Transverse colon (tissue), 3 donors: Measurements from ENCODE around the gene TH.

ENCODE experiments used
- EP300 ChIP-seq: sonication (generic); formaldehyde crosslinking; IDR thresholded peaks from one replicate; pipeline ENCODE4 v1.6.1; 2017; ENCODE audit warnings: antibody characterized with exemption, low read depth
- TF ChIP-seq, protein P1 (sequence below), 5 experiments: fragments of 200-600 bp in 3 of 5; fragments of 450-650 bp in 2 of 5; sonication (generic) in 3 of 5; IDR thresholded peaks; 1 replicate in 2 of 5; 2 replicates in 3 of 5; pipeline ENCODE4 v1.5.1; 2016 to 2017; ENCODE audit warnings: antibody characterized with exemption in 5 of 5, inconsistent platforms in 3 of 5, mild to moderate bottlenecking in 2 of 5, moderate library complexity in 1 of 5

DNA sequence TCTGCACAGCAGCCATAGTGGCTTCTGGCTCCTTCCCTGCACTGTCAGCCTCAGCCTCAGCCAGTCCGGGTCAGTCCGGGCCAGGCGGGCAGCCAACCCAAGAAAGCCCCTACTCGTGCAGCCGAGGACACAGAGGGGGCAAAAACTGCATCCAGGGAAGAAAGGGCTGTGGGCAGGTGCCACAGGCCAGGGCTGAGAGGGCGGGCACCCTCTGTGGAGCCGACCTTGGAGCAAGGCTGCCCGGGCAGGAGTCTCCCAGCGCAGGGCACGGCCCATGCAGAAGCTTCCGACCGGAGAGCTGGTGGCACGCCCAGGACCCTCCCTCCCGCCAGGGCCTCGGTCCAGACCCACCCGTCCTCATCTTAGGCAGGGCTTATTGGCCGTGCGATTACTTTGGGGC lies 10.5 kb upstream of the TH start:
- TF ChIP-seq, protein P1, sequence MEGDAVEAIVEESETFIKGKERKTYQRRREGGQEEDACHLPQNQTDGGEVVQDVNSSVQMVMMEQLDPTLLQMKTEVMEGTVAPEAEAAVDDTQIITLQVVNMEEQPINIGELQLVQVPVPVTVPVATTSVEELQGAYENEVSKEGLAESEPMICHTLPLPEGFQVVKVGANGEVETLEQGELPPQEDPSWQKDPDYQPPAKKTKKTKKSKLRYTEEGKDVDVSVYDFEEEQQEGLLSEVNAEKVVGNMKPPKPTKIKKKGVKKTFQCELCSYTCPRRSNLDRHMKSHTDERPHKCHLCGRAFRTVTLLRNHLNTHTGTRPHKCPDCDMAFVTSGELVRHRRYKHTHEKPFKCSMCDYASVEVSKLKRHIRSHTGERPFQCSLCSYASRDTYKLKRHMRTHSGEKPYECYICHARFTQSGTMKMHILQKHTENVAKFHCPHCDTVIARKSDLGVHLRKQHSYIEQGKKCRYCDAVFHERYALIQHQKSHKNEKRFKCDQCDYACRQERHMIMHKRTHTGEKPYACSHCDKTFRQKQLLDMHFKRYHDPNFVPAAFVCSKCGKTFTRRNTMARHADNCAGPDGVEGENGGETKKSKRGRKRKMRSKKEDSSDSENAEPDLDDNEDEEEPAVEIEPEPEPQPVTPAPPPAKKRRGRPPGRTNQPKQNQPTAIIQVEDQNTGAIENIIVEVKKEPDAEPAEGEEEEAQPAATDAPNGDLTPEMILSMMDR (IDR thresholded peaks at IDR 0.05) = no peak
- TF ChIP-seq EP300 = no peak
